ENCODE measurements around the gene SOBP.

DNA sequence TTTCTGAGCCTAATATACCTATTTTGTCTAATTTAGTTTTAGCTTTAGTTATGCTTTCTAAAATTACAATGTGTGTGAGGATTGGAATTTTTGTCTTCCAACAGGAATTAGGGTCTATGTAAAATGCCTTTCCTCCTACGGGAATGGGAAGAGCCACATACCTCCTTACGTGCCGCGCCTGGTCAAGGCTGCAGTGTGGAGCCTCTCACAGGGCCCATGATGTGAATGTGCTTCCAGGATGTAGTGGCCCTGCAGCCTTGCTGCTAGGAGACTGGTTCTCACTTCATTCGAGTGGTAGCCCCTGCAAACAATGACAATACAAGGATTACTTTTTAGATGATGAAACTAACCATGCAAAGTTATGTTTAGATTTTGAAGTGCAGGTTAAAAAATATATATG is 110.2 kb downstream of the SOBP start:
- TF ChIP-seq, protein P1, sequence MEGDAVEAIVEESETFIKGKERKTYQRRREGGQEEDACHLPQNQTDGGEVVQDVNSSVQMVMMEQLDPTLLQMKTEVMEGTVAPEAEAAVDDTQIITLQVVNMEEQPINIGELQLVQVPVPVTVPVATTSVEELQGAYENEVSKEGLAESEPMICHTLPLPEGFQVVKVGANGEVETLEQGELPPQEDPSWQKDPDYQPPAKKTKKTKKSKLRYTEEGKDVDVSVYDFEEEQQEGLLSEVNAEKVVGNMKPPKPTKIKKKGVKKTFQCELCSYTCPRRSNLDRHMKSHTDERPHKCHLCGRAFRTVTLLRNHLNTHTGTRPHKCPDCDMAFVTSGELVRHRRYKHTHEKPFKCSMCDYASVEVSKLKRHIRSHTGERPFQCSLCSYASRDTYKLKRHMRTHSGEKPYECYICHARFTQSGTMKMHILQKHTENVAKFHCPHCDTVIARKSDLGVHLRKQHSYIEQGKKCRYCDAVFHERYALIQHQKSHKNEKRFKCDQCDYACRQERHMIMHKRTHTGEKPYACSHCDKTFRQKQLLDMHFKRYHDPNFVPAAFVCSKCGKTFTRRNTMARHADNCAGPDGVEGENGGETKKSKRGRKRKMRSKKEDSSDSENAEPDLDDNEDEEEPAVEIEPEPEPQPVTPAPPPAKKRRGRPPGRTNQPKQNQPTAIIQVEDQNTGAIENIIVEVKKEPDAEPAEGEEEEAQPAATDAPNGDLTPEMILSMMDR (conservative IDR thresholded peaks at IDR 0.05 in 1 of 2, IDR thresholded peaks at IDR 0.05 in 1 of 2; ENCODE audit: low read depth in 1 of 2, low read length in 2 of 2) = no peak
- no peak for TF ChIP-seq EZH2 (IDR thresholded peaks at IDR 0.05; ENCODE audit: low read length, missing control alignments)
